DMS 273 treated with DMSO at 0.1 percent for 48 hours (cell line): ENCODE measurements around the gene WDFY2.
A peak's percentile ranks its signal among the peaks of the same experiment; 100 is the strongest.

ENCODE experiments used
- DNase-seq: peaks from one replicate; lab custom pipeline; 2025; lab: John Stamatoyannopoulos, UW

The WDFY2 gene

DNA sequence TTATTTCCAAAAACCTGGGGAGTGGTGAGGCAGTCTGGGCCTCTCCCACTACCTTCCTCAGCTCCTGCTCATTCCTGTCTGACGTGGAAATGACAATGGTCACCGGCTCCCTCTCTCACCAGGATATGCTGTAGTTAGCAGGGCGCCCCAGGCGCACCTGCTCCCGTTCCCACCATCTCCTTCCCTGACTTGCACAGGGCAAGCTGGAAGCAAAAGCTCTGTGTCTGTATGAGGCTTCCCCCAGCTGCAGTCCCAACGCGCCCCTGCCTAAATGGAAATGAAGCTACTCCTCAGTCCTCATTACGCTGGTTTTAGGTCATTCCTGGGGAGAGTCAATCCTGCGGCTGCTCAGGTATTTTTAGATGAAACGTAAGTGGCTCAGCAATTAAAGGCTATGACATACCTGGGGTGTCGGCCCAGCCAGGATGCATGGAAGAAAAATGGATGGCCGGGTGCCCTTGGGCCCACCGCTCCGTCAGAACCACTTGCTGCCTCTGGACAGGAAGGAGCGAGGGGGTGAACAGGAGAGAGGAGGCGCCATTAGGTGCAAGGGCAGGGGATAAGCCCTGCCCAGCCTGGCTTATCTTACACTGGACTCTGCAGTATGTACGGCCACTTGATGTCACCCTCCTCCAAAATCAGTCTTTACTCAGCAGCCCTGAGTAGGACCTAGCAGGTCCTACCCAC, 187.3 kb downstream of the WDFY2 start:
- no peak for DNase-seq

DNA sequence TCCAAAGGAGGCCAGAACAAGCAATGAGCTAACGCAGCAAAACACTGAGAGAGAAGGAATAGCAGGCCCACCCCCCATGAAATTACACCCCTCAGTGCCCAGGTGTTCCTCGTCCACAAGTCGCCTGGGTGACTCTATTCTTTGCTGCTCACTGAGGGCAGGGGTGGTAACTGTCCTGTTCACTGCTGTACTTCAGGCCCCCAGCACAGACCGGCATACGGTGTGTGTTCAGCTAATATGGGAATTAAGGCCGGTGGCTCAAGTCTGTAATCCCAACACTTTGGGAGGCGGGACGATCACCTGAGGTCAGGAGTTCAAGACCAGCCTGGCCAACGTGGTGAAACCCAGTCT, 187.8 kb downstream of the WDFY2 start:
- no peak for DNase-seq

DNA sequence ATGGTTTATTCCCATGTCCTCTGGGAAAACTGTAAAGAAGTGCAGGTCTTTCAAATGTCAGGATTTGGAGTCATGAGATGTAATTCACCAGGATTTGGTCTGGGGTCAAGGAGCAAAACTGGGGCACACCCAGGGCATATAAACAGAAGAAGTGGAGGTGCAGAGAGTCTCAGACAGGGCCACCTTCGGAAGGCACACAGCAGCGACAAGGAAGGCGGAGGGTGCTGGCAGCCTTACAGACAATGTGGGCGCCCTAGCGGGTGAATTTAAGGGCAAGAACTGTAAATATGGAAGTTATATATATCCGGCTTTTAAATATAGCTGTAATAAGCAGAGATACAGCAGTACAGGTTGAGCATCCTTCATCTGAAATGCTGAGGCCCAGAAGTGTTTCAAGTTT, 188.5 kb downstream of the WDFY2 start:
- DNase-seq = no peak

DNA sequence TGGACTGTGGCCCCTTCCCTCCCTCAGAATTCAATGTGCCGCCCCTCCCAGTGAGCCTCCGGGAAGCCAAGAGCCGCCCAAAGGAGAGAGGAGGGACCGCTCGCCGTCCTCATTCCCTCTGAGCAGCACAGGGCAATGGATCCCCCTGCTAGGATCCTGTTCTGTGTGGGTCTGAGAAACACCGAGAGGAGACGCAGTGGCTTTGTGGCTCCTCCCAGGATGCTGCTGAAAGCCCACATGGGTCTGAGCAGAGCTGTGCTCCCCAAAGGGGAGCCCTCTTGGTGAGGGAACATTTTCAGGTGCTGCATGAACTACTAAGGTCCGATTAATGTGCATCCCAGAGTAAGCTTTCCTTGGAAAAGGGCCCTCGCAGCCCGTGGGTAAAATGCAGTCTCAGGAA, 189.3 kb downstream of the WDFY2 start:
- DNase-seq = no peak

DNA sequence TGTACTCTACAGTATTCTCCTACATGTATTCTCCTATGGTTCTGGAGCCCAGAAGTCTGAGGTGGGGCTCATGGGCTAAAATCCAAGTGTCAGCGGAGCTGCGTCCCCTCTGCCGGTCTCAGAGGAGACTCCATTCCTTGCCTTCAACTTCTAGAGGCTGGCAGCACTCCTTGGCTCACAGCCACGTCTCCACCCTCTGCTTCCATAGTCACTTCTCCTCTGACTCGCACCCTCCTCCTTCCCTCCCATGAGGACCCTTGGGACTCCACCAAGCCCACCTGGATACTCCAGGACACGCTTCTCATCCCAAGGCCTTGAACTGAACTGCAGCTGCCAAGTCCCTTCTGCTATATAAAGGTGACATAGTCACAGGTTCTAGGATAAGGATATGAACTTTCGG, 191.9 kb downstream of the WDFY2 start:
- DNase-seq = no peak

DNA sequence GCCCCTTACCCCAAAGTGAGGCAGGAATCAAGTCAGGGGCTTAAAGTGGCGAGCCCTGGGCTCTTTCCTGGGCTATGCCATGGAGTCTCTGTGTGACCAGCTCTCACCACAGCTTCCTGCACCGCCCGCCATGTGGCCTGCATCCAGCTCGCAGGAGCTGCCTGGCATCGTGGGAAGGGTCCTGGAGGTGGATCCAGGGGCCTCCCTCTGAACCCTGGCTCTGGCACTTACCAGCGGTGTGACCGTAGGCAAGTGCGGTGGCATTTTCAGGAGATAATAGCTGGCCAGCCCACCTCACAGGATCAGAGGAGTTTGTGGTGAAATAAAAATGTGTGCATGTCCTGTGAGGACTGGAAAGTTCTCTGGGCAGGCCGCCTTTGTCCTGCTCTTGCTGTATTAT, 193.7 kb downstream of the WDFY2 start:
- DNase-seq = no peak

DNA sequence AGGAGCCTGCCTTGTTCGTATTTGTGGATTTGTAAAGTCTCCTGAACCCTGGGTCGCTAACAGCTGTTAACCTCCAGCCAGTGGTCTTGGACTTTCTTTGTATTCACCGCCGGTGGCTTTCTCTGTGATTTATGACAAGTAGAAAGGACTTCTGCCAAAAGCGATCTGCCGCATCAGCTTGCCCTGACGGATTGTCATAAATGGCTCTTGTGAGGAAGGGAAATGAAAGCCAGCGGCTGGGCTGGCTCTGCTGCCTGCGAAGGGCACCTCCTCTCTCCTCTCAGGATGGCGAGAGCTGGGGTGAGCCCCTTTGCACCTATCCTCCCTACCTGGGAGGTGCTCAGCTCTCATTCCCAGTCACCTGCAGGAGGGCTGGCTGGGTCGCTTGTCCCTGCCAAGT, 194.1 kb downstream of the WDFY2 start:
- no peak for DNase-seq

DNA sequence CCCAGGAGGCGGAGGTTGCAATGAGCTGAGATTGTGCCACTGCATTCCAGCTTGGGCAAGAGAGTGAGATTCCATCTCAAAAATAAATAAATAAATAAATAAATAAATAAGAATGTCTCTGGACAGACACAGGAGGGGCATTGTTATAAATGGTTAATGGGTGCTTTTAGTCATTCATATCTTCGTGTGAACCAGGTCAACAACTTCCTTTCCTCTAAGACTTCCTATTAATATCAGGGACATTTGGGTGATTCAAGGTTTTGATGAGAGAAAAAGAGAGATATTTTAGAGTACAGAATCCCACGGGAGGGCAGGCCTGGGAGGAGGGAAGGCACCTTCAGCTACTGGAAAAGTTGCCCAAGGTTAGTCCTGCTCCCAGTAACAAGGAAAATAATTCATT, 195.8 kb downstream of the WDFY2 start:
- DNase-seq = no peak

DNA sequence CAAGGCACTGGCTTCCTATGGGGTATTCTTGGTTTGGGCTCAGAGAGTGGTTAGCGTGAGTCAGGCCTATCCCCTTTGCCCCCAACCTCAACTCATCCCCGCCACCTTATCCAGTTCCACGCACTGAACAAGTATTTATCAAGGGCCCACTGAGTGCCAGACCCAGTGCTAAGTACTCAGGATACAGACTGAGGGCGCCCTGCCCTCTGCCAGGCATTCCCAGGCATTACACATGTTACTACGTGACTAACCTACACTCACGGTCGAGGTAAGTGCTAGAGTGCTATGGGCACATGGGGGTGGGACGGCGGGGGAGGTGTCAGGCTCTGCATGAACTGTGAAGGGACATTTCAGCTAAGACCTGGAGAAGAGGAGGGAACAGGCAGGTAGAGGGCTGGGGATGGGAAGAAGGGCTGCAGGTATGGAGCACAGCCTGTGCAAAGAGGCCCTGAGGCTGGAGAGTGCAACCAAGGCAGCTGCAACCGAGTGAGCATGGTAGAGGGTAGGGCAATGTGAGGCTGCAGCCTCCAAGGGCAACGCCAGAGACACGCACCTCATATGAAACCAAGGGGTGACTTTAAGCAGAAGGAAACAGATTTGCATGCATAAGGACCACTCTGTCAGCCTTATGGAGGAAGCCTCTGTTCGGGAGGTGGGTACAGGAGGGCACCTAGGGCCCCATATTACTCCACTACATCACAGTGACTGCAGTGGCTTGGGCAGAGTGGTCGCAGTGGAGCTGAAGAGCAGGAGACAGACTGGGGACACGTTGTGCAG, 197.2 kb downstream of the WDFY2 start:
- DNase-seq = no peak

DNA sequence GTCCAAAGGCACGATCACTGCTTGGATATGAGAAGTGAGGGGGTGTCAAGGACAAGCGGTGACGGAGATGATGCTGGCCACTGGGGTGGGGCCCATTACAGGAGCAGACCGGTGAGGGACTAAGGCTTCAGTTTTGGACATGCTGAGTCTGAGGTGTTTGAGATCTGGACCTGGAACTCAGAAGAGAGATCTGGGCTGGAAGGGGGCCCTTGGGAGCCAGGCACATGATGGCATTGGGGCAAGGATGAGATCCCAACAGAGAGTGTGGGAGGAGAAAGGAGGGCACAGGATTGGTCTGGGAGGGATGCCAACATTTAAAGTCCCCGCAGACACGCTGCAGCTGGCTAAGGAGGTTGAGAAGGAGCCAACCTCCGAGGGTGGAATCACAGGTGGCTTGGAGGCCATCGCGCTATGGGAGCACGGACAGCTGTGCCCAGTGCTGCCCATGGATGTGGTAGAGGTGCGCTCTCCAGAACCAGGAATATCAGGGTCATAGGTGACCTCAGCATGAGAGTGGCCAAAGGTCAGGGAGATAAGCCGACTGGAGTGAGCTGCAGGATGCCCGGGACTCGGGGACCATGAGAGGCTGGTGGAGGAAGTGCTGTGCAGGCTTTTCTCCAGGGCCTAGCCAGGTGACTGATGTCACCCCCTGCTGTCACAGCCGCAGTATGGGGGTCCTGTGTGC, 197.9 kb downstream of the WDFY2 start:
- no peak for DNase-seq

DNA sequence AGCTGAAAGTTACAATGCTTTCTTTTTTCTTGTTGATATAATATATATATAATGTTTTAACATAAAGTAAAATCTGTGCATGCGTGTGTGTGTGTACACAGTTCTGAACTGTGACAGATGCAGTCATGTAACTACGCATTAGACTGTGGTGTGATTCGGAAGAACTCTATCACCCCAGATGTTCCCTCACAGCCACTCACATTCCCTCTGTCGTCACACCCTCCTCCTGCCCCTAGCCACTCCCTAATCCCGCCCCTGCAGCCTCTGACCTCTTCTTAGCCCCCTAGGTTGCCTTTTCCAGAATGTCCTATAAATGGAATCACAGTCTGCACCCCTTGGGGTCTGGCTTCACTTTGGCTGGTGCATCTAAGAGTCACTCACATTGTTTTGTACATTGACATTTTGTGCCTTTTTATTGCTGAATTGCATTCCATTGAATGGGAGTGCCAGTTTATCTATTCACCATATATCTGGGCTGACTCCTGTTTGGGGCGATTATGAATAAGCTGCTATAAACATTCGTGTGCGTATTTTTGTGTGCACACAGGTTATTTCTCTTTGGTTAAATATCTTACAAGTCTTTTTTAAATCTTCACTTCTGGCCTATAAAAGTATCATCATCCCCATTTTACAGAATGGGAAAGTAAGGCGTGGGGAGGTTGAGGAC, 199.3 kb downstream of the WDFY2 start:
- no peak for DNase-seq

DNA sequence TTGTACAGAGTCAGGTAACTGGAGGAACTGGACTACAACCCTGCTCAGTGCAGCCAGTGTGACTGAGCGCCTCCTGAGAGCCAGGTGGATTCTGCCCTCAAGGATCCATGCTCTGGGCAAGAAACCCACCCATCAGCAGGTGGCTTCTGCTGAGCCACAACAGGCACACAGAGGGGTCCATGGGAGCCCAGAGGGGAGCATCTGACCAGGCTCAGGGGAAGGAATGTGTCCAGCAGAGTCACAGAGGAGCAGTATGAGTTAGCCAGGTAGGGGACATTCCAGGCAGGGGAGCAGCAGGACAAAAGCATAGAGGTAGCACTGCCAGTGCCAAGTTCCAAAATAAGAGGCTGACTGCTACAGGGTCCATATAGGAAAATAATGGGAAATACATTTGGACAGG, 199.8 kb downstream of the WDFY2 start:
- DNase-seq = no peak

DNA sequence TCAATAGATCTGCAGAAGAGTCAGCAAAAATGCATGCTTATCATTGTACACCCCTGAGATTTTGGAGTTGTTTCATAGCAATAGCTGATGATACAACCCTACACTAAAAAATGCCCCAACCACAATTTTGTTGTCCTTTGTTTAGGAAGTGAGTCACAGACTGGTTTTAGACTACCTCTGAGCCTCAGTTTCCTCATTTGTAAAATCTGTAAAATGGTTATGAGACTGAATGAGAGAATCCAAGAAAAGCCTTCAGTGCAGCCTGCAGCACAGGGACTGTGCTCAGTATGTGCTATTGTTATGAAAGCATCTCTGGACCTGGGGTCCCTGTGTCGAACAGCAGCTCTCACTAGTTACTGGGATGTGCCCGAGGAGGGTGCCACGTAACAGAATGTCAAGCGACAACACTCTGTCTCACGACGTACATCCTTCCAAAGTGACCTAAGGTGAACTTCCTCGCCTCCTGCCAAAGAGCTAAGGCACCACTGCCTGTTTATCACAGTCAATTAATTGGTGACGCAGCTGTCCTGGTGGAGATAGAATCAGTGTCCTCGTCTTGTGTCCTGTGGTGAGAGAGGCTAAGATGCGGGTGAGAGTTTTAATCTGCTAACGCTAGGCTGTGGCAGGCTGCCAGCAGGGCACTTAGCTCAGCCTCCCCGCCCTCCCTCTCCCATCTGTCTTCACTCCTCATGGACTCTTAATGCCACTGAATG, 201.6 kb downstream of the WDFY2 start:
- peak; percentile 91 for DNase-seq

DNA sequence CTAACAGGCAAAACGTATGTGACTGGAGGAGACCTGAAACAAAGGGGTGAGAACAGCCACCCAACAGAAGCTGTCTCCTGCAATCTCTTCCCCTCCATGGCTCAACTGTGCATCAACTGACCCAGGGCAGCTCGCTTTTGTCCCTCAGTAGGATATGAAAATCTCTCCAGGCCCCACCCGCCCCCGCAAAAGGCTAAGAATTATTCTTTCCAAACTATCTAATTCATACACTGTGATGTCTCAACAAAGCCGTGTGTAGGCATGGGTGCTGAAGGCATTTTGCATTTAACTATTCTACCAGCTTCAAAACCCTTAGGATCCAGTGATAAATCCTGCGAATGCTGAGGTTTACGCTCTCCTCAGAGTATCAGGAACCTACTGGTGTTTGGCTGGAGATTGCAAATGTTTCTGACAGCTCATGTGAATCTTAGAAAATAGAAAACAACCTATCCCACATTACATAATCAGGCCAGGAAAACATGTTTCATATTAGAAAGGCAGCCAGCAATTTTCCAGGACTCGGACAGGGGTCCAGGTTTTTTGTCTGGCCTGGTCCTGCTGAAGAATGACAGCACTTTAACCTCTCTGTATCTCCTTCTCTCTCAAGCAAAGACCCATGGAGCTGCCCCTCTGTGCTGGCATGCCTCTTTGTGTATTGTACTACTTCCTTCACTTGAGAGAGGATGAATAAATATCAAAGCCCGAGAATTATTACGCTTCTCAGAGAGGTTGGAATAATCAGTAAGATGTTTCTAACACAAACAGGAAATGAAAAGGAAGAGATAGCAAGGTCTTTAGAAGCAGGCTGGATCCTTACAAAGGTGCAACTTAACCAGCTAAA, 202.4 kb downstream of the WDFY2 start:
- DNase-seq = no peak

DNA sequence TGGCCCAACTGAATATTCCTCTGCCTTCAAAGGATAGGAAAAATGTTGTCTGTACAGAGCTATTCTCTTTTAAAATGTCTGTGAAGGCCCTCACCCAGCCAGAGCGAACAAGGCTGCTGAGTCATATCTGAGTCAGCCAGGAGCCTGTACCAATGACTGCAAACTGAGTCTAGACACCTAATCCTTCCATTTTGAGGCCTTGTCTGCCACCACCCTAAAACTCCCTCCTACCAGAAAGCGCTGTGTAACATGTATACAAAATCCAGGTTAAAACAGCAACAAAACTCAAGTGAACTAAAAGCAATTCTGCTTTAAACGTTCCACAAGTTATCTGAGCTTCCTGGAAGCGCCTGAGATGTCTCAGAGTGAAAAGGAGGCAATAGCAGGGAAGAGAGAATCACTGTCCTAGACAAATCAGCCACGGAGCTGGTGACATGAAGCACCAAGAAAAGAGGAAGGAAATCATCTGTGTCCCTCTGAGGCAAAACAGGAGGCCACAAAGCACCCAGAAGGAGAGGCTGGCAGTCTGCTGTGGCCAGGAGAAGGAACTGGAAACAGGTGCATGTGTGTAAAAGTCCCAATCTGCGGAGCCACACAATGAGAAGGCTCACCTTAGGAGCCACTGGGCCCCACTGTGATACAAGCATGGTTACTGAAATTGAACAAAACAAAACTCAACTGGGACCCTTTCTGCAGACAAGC, 209.5 kb downstream of the WDFY2 start:
- no peak for DNase-seq

DNA sequence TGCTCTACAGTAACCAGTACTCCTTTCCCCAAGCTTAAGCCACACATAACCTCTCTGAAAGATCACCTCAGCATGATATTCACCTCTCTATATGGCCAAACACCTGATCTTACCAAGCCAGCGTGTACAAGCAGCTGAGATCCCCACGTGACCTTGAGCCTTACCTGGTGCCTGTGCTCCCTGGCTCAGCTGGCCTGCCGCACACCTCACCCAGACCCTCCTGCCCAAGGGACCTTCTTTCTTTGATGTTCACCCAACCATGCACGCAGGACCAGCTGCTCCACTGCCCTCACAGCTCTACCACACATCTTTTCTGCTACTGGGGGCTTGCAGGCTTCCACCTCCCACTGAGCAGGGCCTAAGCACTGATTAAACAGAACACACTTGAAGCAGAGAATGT, 210.7 kb downstream of the WDFY2 start:
- no peak for DNase-seq

DNA sequence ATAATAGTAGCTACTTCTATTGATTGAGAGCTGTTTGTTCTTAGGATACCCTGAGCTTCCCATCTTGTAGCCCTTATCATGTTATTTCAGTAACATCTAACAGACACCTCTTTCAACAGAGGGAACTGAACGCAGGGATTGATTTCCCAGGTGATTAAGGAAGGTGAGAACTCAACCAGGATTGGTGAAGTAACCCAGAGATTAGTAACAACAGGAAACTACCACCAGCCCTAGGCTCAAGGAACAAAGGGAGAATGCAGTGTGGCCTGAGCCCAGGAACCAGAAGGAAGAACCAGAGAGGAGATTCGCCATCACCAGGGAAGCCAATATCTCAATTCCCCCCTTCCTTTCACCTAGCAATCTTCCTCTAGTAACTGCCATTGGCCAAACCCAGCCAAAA, 211.2 kb downstream of the WDFY2 start:
- no peak for DNase-seq

DNA sequence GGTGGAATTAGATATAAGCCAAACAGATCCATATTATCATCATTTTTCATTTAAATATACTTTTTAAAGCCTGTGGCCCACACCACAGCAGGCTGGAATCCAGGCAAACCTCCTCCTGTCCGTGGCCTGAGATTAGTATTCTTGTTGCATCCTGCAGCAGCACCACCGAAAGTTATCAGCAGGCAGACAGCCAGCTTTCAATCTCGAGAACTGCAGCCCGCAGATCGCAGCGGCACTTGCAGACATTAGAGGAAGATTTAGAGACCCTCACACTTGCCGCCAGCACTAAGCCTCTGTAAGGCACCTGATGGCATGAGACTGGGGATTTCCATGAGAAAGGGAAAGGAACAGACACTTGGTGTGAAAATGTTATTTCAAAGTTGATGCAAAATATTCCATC, 212.3 kb downstream of the WDFY2 start:
- no peak for DNase-seq

DNA sequence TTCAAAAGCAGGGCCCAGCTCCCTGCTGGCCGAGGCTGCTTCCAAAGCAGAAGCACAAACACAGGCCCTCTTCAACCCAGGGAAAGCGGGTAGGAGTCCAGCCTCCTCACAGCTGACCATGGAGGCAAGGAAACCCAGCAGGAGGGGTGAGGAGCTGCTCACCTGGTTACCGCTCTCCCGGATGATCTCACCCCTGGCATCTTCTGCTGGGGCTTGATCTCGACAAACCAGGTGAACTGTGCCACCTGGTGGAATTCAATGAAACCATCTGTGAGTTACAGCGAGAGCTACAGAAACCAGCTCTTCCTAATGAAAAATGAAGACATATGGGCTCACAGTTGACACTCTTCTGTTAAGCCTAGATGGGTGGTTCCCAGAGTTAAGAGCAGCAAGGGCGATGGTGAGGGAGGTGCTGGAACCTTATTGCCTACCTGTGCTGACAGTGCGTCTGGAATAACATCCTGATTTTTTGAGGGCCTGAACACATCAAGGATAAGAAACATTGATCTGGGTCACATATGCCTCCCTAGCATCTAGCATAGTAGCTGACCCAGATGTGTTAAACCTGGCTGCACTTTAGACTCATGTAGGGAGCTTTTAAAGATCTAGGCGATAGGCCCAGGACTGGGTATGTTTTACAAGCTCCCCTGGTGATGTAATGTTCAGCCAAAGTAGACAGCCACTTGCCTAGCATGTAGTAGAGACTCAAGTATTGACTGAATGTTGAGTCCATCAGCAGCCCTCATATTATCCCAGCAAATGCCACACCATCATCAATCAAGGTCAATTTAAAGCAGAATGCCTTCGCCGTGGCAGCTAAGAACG, 213.6 kb downstream of the WDFY2 start:
- DNase-seq = peak; percentile 49

DNA sequence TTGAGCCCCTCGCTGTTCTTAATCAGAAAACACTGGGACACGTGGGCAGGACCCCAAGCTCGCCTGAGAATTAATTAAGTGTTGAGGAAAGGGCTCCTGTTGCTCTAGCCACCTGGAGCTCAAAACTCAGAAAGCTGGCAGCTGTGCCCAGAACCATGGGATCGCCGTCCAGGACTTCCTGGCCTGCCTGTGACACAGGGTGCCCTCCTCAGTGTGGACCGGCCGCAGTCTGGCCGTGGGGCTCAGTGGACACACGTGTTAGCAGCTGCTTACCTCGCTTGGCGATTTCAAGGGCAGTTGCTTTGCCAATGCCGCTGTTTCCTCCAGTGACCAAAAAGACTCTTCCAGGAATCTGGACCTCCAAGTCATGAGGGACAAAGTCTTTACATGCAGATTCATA, 215.0 kb downstream of the WDFY2 start:
- no peak for DNase-seq
